Epithelial cell of proximal tubule (primary cell): Measurements from ENCODE around the gene PCMT1. TPM values are rescaled to one million over a fixed set of nuclear protein-coding genes. Genes with fewer than 3 reads are reported as not detected.

Source experiments
- DNase-seq: peaks from one replicate; pipeline ENCODE4 v3.0.0-alpha.2; 2011; ENCODE audit warnings: low read depth
- H3K4me3 ChIP-seq: 2 replicates; pipeline ENCODE4 v1.5.1; 2011; ENCODE audit warnings: low read depth, mild to moderate bottlenecking, low read length
- CTCF ChIP-seq: conservative IDR thresholded peaks from 2 replicates; pipeline ENCODE4 v1.5.1; 2012; ENCODE audit warnings: low read depth, mild to moderate bottlenecking, low read length
- total RNA-seq: library from RNA; depleted of rRNA; stranded (reverse); fragments of >200 nt; gene quantifications from 2 replicates; pipeline ENCODE4 v1.2.3, GENCODE V29; 2015

The PCMT1 gene
- total RNA-seq, 1 donor from 2014 or later, result 110 TPM

GRCh38 chr6:149813351-149813750, 63.8 kb downstream of the PCMT1 start:
- H3K4me3 ChIP-seq, result no peak overlapping the region
- no peak for TF ChIP-seq CTCF
- no peak for DNase-seq

- no peak for TF ChIP-seq CTCF
- DNase-seq, result no peak
- no peak overlapping the region for H3K4me3 ChIP-seq
These were observed 66.2 kb downstream of the PCMT1 start for GRCh38 chr6:149815788-149816187.

DNA sequence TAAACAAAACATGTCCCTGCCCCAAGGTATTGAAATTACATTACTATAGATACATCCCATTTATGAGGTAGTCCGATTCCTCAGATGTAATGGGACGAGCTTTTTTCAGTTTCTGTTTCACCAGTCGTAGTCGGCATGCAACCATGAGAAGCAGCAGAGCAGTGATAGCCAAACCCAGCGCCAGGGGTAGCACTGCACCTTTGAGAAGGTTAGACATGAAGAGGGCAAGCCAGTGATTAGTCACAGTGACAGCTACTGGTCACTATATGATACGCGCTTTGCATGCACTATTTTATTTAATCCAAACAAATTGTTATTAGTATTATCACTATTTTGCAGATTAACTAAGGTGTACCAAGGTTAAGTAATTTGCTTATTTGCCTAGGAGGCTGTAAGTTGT, 71.0 kb downstream of the PCMT1 start:
- no peak overlapping the region for H3K4me3 ChIP-seq
- TF ChIP-seq CTCF, result no peak
- no peak for DNase-seq

DNA sequence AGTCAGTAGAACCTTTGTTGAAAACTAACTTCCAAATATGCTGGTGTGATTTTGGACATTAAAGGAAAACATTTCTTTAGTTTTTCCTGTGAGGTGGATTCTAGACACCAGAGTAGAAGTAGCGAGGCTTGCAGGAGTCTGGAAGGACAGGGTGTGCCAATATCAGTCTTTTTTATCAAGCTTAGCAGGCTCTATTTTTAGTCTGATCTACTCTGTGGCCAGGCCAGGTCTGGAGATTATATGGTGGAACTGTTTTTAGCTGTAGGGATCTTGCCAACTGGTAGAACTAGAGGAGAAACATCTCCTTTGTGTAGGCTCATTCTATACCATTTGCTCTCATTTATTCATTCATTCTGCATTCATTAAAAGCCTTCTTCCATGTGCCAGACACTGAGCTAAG, 72.0 kb downstream of the PCMT1 start:
- no peak for TF ChIP-seq CTCF
- no peak for DNase-seq
- no peak overlapping the region for H3K4me3 ChIP-seq

DNA sequence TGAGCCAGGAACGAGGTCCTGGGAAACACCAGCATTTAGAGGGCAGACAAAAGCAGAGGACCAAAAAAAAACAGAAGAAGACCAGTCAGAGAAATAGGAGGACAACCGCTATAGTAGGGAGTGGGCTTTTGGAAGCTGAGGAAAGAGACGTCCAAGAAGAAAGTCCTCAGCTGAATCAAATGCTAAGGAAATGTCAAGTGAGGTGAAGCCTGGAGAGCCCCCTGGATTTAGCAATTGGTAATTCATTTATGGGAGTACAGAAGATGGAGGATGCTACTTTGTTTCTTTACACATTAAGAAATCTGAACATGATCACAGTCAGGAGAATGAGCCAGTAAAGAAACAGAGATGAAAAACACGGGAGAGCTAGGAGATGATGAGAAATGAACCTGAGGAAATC, 73.5 kb downstream of the PCMT1 start:
- no peak for DNase-seq
- peak; percentile 14 for TF ChIP-seq CTCF
- H3K4me3 ChIP-seq, result no peak overlapping the region

DNA sequence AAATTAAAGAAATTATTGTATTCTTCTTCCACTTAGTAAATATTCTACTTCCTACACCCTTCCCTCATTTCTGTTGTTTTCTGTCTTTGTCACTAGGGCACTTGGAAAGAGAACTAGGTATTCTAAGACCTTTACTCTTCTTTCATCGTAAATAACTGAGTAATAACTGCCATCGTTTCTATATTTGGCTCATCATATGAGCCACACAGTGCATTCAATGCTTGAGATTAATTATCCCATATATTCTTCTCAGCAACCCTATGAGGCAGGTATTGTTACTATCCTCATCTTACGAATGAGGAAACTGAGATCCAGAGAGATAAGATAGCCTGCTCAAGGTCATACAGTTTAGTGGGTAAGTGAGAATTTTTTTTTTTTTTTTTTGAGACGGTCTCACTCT, 75.8 kb downstream of the PCMT1 start:
- TF ChIP-seq CTCF, result no peak
- DNase-seq, result no peak
- H3K4me3 ChIP-seq, result no peak overlapping the region

GRCh38 chr6:149830731-149831307, 81.3 kb downstream of the PCMT1 start:
- no peak for TF ChIP-seq CTCF
- no peak overlapping the region for H3K4me3 ChIP-seq
- no peak for DNase-seq
